SHP77 treated with DMSO at 0.1 percent for 48 hours (cell line): ENCODE data around the gene BID.

Experiments used
- DNase-seq: peaks from one replicate; lab custom pipeline; 2025; lab: John Stamatoyannopoulos, UW

The BID gene

GRCh38 chr22:17803609-17804270 is 29.5 kb upstream of the BID start:
- DNase-seq: no peak

GRCh38 chr22:17802822-17803221 is 28.6 kb upstream of the BID start:
- DNase-seq: no peak

- DNase-seq: no peak
These were observed 28.1 kb upstream of the BID start for GRCh38 chr22:17802411-17802810.

- DNase-seq: no peak
These were observed 23.7 kb upstream of the BID start for GRCh38 chr22:17797721-17798559.

- DNase-seq: no peak
These were observed 22.4 kb upstream of the BID start for GRCh38 chr22:17796695-17797094.

- no peak for DNase-seq
These were observed 21.6 kb upstream of the BID start for GRCh38 chr22:17795661-17796548.

- no peak for DNase-seq
These were observed 20.7 kb upstream of the BID start for GRCh38 chr22:17794726-17795542.

GRCh38 chr22:17792854-17793434 is 18.7 kb upstream of the BID start:
- DNase-seq: no peak

- DNase-seq: no peak
These were observed 18.0 kb upstream of the BID start for GRCh38 chr22:17792299-17792698.

- no peak for DNase-seq
These were observed 16.9 kb upstream of the BID start for GRCh38 chr22:17791196-17791595.

- no peak for DNase-seq
These were observed 15.3 kb upstream of the BID start for GRCh38 chr22:17789379-17790200.

- no peak for DNase-seq
These were observed 14.5 kb upstream of the BID start for GRCh38 chr22:17788528-17789378.

- no peak for DNase-seq
These were observed 13.6 kb upstream of the BID start for GRCh38 chr22:17787716-17788330.

- DNase-seq: no peak
These were observed 13.0 kb upstream of the BID start for GRCh38 chr22:17787241-17787640.

GRCh38 chr22:17786435-17787161 is 12.3 kb upstream of the BID start:
- DNase-seq: no peak

- no peak for DNase-seq
These were observed 11.2 kb upstream of the BID start for GRCh38 chr22:17785185-17786184.

- DNase-seq: no peak
These were observed 10.5 kb upstream of the BID start for GRCh38 chr22:17784776-17785175.
